ENCODE measurements around the gene AWAT1. TPM values are rescaled to one million over a fixed set of nuclear protein-coding genes. Genes with fewer than 3 reads are reported as not detected.
A peak's percentile ranks its signal among the peaks of the same experiment; 100 is the strongest.

The AWAT1 gene
- total and polyA plus RNA-seq, 8 donors: not detected

DNA sequence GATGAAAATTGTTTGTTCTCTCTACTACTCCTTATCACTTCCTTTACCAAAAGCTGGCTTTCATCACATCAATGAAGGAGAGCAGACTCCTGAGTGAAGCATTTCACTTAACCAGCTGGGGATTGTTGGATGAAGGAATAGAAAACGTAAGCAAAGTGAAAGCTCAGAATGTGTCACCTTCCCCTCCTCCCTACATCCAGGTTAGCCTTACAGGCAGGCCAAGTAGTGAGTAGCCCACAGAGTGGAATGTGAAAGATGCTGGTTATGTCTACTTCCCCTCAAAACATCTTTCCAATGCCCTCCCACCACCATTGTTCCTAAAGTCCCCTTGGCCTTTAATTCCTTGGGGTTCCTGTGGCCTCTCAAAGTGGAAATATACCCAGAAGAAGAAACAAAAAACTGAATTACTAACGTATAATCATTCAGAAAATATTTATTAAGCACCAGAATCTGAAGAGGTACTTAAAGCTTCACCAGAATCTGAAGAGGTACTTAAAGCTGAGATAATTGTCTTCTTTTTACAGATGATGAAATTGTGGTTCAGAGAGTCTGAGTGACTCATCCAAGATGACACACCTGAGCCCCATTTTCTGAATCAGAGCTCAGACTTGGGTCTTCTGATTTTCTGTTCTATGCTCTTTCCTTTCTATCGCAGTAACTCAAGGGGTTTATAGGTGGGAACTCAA is 19.1 kb downstream of the AWAT1 start:
- Histone ChIP-seq H3K27ac (no peak overlapping the region), H3K4me1 (no peaks in the 10 kb centered on the region), H3K4me3 (no peak overlapping the region), H3K27me3 (peaks cover 0 to 14% (median 0%) of the 10 kb centered on the region in 4 donors), H3K9me3 (no peaks in the 10 kb centered on the region), H3K36me3 (no peaks in the 10 kb centered on the region)
- DNase-seq: no peak
- no peak for ATAC-seq
- intact Hi-C loops (cut with DNase I): no loop called here
- 77 to 84% methylated on average over 3 of the region's 3 CpGs for WGBS, 2 donors
- TF ChIP-seq, protein P1, sequence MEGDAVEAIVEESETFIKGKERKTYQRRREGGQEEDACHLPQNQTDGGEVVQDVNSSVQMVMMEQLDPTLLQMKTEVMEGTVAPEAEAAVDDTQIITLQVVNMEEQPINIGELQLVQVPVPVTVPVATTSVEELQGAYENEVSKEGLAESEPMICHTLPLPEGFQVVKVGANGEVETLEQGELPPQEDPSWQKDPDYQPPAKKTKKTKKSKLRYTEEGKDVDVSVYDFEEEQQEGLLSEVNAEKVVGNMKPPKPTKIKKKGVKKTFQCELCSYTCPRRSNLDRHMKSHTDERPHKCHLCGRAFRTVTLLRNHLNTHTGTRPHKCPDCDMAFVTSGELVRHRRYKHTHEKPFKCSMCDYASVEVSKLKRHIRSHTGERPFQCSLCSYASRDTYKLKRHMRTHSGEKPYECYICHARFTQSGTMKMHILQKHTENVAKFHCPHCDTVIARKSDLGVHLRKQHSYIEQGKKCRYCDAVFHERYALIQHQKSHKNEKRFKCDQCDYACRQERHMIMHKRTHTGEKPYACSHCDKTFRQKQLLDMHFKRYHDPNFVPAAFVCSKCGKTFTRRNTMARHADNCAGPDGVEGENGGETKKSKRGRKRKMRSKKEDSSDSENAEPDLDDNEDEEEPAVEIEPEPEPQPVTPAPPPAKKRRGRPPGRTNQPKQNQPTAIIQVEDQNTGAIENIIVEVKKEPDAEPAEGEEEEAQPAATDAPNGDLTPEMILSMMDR (IDR thresholded peaks at IDR 0.05): no peak
- FAIRE-seq: no peak

DNA sequence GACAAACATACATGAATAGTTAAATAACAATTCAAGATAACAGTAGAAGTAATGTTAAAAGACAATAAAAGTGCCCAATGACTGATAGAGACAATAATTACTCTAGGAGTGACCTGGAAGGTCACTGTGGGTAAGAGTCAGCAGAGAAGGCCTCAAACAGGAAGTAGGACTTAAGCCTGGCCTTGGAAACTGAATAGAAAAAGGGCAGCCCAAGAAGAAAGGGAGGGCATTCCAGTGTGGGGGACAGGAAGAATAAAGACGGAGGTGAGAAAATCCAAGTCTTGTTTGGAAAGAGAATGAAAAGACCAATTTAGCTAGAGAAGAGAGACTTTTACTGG is 19.6 kb downstream of the AWAT1 start:
- Histone ChIP-seq H3K4me1 (no peaks in the 10 kb centered on the region), H3K9me3 (no peaks in the 10 kb centered on the region), H3K36me3 (no peaks in the 10 kb centered on the region), H3K4me3 (no peak overlapping the region), H3K27me3 (peaks cover 0 to 14% (median 0%) of the 10 kb centered on the region in 4 donors), H3K27ac (no peak overlapping the region)
- TF ChIP-seq, protein P1 (IDR thresholded peaks at IDR 0.05): no peak
- FAIRE-seq: no peak
- WGBS, 2 donors: 82 to 91% methylated on average over 1 of the region's 1 CpG
- ATAC-seq: no peak
- DNase-seq: no peak
- intact Hi-C loops (cut with DNase I): no loop called here

DNA sequence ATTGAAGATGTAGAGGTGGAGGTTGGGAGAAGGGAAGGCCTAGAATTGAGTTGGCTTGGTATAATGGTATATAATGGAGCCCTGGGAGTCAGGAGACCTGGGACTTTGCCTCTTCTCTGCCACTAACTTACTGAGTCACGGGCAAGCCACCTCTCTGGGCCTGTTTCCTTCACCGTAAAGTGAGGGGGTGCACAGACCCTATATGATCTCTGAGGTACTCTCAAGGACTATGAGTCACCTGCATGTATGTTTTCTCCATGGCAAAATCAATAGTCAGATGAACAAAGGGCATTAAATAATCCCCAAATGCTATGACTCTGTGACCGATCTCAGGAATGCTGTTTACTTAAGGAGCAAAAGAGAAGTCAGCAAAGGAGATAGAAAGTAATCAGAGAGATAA is 20.5 kb downstream of the AWAT1 start:
- Histone ChIP-seq H3K27ac (no peak overlapping the region), H3K4me3 (no peak overlapping the region), H3K4me1 (no peaks in the 10 kb centered on the region), H3K9me3 (no peaks in the 10 kb centered on the region), H3K27me3 (peaks cover 0 to 14% (median 0%) of the 10 kb centered on the region in 4 donors), H3K36me3 (no peaks in the 10 kb centered on the region)
- ATAC-seq (no peak), DNase-seq (no peak), FAIRE-seq (no peak)
- TF ChIP-seq, protein P1 (IDR thresholded peaks at IDR 0.05): no peak
- intact Hi-C loops (cut with DNase I): no loop called here
- WGBS, 2 donors: 87 to 96% methylated on average over 3 of the region's 3 CpGs

DNA sequence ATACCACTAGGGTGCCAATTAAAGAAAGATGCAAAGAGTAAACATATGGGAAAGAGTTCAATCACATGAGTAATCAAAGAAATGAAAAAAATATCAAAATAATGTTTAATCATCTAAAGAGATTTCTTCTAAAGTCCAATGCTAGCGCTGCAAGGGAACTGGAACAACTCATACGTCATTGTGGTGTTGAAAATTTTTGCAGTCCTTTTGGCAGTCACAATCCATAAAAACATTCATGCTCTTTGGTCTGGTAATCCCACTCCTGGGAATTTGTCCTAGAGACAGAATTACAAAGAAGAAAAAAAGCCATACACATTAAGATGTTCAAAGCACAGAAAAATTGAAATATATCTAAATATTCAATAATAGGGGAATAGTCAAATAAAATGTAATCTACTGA is 21.0 kb downstream of the AWAT1 start:
- H3K27ac ChIP-seq: no peak overlapping the region
- H3K4me1 ChIP-seq: no peaks in the 10 kb centered on the region
- H3K36me3 ChIP-seq: no peaks in the 10 kb centered on the region
- ATAC-seq (no peak), FAIRE-seq (peak; percentile 45), DNase-seq (no peak)
- H3K27me3 ChIP-seq: peaks cover 0 to 14% (median 0%) of the 10 kb centered on the region in 4 donors
- TF ChIP-seq, protein P1 (IDR thresholded peaks at IDR 0.05): no peak
- intact Hi-C loops (cut with DNase I): no loop called here
- WGBS, 2 donors: 88 to 91% methylated on average over 2 of the region's 2 CpGs
- H3K9me3 ChIP-seq: no peaks in the 10 kb centered on the region
- H3K4me3 ChIP-seq: no peak overlapping the region

DNA sequence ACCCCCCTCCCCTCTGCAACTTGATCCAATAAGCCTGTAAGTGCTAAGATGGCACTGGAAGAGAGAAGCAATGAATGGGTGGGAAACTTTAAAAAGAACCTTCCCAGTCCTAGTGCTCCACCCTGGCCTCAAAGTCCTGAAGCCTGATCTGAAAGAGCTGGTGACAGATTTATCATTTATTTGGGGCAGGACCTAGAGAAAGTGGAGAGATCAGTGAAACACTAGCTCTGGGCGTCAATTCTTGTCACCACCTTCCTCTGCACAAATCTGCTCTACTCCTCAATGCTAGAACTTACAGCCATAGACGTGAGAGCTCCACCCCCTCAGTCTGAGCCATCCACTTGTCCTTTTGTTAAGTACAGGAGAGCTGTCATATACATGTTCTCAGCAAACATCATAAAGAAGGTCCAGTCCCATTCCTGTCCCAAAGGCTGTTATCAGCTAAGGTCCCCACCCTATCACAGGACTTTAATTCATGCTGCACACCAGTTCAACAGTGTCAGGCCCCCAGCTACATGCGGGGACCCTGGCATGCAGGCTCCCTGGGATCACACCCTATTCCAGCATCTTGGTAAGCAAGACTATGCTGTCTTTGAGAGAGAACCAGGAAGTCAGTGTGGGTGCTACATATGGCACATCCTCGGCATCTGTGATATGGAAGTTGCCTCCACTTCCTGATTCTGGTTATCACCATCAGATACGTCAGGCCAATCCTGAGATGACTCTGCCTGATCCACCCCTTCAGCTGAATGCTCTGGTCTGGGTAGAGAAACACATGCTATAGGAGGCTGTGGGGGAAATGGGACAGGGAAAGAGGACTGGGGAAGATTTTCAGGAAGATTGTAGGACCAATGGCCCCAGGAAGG is 23.2 kb downstream of the AWAT1 start:
- 55 to 84% methylated on average over 5 of the region's 5 CpGs for WGBS, 2 donors
- Histone ChIP-seq H3K4me1 (no peaks in the 10 kb centered on the region), H3K9me3 (no peaks in the 10 kb centered on the region), H3K27ac (no peak overlapping the region), H3K36me3 (no peaks in the 10 kb centered on the region), H3K27me3 (peaks cover 0 to 3% (median 0%) of the 10 kb centered on the region in 4 donors), H3K4me3 (no peak overlapping the region)
- no peak for ATAC-seq
- intact Hi-C loops (cut with DNase I): no loop called here
- no peak for FAIRE-seq
- DNase-seq: no peak
- TF ChIP-seq, protein P1 (IDR thresholded peaks at IDR 0.05): no peak

Measured in pancreas (tissue), 10 donors.